Measurements from ENCODE around the gene CHMP1A. TPM values are rescaled to one million over a fixed set of nuclear protein-coding genes. Genes with fewer than 3 reads are reported as not detected.
"Not testable (repeated sequence)": the region's sequence is repeated elsewhere in the genome, so short reads cannot be mapped to it uniquely, and the experiment has no call there.

The CHMP1A gene
- total RNA-seq, 1 donor from 2014 or later = 153 TPM

GRCh38 chr16:89693931-89694783, 36.6 kb upstream of the CHMP1A start:
- TF ChIP-seq CTCF (IDR thresholded peaks at IDR 0.05) = no peak
- DNase-seq (ENCODE audit: low spot score in 2 of 2) = no peak
- no peak overlapping the region for H3K4me3 ChIP-seq
- no peaks in the 10 kb centered on the region for H3K4me1 ChIP-seq
- intact Hi-C loops (cut with DNase I) = no loop called here
- H3K9me3 ChIP-seq = no peaks in the 10 kb centered on the region
- H3K36me3 ChIP-seq = peaks cover 28 to 41% of the 10 kb centered on the region in 2 donors
- no peak overlapping the region for H3K27ac ChIP-seq
- no peaks in the 10 kb centered on the region for H3K27me3 ChIP-seq

GRCh38 chr16:89693289-89693731, 35.8 kb upstream of the CHMP1A start:
- Histone ChIP-seq H3K9me3 (no peaks in the 10 kb centered on the region), H3K4me3 (no peak overlapping the region), H3K27ac (no peak overlapping the region), H3K4me1 (no peaks in the 10 kb centered on the region), H3K36me3 (peaks cover 28 to 41% of the 10 kb centered on the region in 2 donors), H3K27me3 (no peaks in the 10 kb centered on the region)
- DNase-seq (ENCODE audit: low spot score in 2 of 2) = no peak
- no peak for TF ChIP-seq CTCF (IDR thresholded peaks at IDR 0.05)
- intact Hi-C loops (cut with DNase I) = no loop called here

- peaks cover 28 to 38% of the 10 kb centered on the region in 2 donors for H3K36me3 ChIP-seq
- H3K4me3 ChIP-seq = no peak overlapping the region
- no peak for TF ChIP-seq CTCF (IDR thresholded peaks at IDR 0.05)
These were observed 34.6 kb upstream of the CHMP1A start for GRCh38 chr16:89691986-89692569.

GRCh38 chr16:89691231-89691985, 33.9 kb upstream of the CHMP1A start:
- Histone ChIP-seq H3K9me3 (no peaks in the 10 kb centered on the region), H3K4me1 (peaks cover 4 to 5% of the 10 kb centered on the region in 2 donors), H3K36me3 (peaks cover 28 to 38% of the 10 kb centered on the region in 2 donors), H3K27ac (no peak overlapping the region), H3K4me3 (no peak overlapping the region), H3K27me3 (no peaks in the 10 kb centered on the region)
- no peak for DNase-seq (ENCODE audit: low spot score in 2 of 2)
- intact Hi-C loops (cut with DNase I) = no loop called here
- no peak for TF ChIP-seq CTCF (IDR thresholded peaks at IDR 0.05)

More at GRCh38 chr16:89691986-89692569, 34.6 kb upstream of the CHMP1A start:
- no peaks in the 10 kb centered on the region for H3K9me3 ChIP-seq
- DNase-seq (ENCODE audit: low spot score in 2 of 2) = no peak
- peaks cover 4 to 5% of the 10 kb centered on the region in 2 donors for H3K4me1 ChIP-seq
- intact Hi-C loops (cut with DNase I) = no loop called here
- H3K27me3 ChIP-seq = no peaks in the 10 kb centered on the region
- no peak overlapping the region for H3K27ac ChIP-seq

GRCh38 chr16:89690392-89690901, 32.9 kb upstream of the CHMP1A start:
- Histone ChIP-seq H3K36me3 (peaks cover 25 to 38% of the 10 kb centered on the region in 2 donors), H3K9me3 (no peaks in the 10 kb centered on the region), H3K27me3 (no peaks in the 10 kb centered on the region), H3K27ac (no peak overlapping the region), H3K4me3 (no peak overlapping the region), H3K4me1 (peaks cover 4 to 5% of the 10 kb centered on the region in 2 donors)
- DNase-seq (ENCODE audit: low spot score in 2 of 2) = no peak
- intact Hi-C loops (cut with DNase I) = no loop called here
- TF ChIP-seq CTCF (IDR thresholded peaks at IDR 0.05) = no peak

GRCh38 chr16:89689621-89690020, 32.1 kb upstream of the CHMP1A start:
- H3K27me3 ChIP-seq; H3K9me3 ChIP-seq; H3K4me1 ChIP-seq; H3K4me3 ChIP-seq; DNase-seq (ENCODE audit: low spot score in 2 of 2); H3K27ac ChIP-seq: not testable (repeated sequence)
- H3K36me3 ChIP-seq = peaks cover 22 to 38% of the 10 kb centered on the region in 2 donors
- intact Hi-C loops (cut with DNase I) = loop anchor here (10.0 kb wide), 1 partner anchor 445 kb away; no protein-coding TSS in a partner anchor

Data from ascending aorta (tissue), 2 donors.